AG04450 (cell line): ENCODE data around the gene CMC1. TPM values are rescaled to one million over a fixed set of nuclear protein-coding genes. Genes with fewer than 3 reads are reported as not detected.

ENCODE experiments used
- CTCF ChIA-PET: fragments of 300-600, 350-600 bp; formaldehyde crosslinking; extraction: SDS; loops from one replicate; lab custom pipeline; 2022; ENCODE audit warnings: antibody characterized with exemption, inconsistent platforms; lab: Charles Lee
- POLR2A ChIA-PET: fragments of 350-600 bp; formaldehyde crosslinking; extraction: SDS; loops from one replicate; lab custom pipeline; 2021; ENCODE audit warnings: antibody characterized with exemption, inconsistent platforms; lab: Yijun Ruan, JAX
- DNase-seq: peaks from one replicate; pipeline ENCODE4 v3.0.0-alpha.2; 2011; ENCODE audit warnings: low read depth, low spot score
- H3K27ac ChIP-seq: one replicate; pipeline ENCODE4 v1.5.1; 2012; ENCODE audit warnings: low read depth, low read length, control low read depth
- H3K27me3 ChIP-seq: one replicate; pipeline ENCODE4 v1.6.0; 2012; ENCODE audit warnings: low read length; ENCODE audit not compliant: control insufficient read depth, insufficient read depth
- H3K4me3 ChIP-seq: 2 replicates; pipeline ENCODE4 v1.5.1; 2011; ENCODE audit warnings: mild to moderate bottlenecking, low read depth, low read length, control low read depth
- H3K9me3 ChIP-seq: 2 replicates; pipeline ENCODE4 v1.5.1; 2012; ENCODE audit warnings: low read length; ENCODE audit not compliant: control insufficient read depth, insufficient read depth
- polyA plus RNA-seq: library from polyadenylated mRNA; depleted of rRNA; stranded (reverse); fragments of >200 nt; gene quantifications from 2 replicates; pipeline ENCODE4 v1.2.3, GENCODE V29; 2011
- TF ChIP-seq, protein P1 (sequence below): IDR thresholded peaks from 2 replicates; pipeline ENCODE4 v1.5.1; 2011; ENCODE audit warnings: low read depth, low read length, control low read depth, inconsistent platforms

CMC1 gene
- polyA plus RNA-seq, 1 experiment: 30.3 TPM

- CTCF ChIA-PET: no interaction called here
- TF ChIP-seq, protein P1, sequence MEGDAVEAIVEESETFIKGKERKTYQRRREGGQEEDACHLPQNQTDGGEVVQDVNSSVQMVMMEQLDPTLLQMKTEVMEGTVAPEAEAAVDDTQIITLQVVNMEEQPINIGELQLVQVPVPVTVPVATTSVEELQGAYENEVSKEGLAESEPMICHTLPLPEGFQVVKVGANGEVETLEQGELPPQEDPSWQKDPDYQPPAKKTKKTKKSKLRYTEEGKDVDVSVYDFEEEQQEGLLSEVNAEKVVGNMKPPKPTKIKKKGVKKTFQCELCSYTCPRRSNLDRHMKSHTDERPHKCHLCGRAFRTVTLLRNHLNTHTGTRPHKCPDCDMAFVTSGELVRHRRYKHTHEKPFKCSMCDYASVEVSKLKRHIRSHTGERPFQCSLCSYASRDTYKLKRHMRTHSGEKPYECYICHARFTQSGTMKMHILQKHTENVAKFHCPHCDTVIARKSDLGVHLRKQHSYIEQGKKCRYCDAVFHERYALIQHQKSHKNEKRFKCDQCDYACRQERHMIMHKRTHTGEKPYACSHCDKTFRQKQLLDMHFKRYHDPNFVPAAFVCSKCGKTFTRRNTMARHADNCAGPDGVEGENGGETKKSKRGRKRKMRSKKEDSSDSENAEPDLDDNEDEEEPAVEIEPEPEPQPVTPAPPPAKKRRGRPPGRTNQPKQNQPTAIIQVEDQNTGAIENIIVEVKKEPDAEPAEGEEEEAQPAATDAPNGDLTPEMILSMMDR: no peak
- POLR2A ChIA-PET: no interaction called here
- H3K4me3 ChIP-seq: no peak overlapping the region
- no peaks in the 10 kb centered on the region for H3K9me3 ChIP-seq
- DNase-seq: no peak
- H3K27me3 ChIP-seq: no peaks in the 10 kb centered on the region
- H3K27ac ChIP-seq: no peak overlapping the region
Observed at GRCh38 chr3:28206479-28206878, 34.9 kb upstream of the CMC1 start.

DNA sequence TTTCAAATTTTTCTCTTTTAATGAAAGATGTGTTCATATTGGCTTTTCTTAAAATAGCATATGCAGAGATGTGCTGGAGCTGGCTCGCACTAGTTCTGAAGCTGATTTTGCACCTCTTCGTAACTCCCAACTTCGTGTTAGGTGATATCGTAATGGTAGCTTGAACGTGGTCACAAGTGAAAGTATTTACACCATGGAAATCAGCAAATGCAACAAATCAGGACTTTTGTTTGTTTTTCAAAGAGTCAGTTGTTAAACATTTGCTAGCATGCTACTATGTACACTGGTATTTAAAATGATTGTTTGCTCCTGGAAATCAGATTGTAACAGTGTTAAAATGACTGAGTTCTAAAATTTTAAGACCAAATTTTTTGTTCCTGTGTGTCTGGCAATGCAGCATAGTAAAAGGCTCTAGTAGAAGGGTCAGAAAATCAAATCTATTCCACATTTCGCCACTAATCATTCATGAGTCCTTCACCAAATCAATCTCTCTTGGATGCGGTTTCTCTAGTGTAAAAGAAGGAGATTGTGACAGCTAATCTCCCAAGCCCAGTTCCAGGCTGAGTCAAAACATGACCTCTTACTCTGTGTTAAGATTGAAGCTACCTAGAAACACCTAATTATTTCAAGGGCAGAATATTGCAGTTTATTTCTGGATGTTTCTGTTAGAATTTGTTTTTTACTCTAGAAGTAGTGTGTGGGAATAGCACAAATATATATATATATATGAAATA lies 34.3 kb upstream of the CMC1 start:
- TF ChIP-seq, protein P1: no peak
- ChIA-PET POLR2A (no interaction called here), CTCF (no interaction called here)

GRCh38 chr3:28210968-28211713 lies 30.3 kb upstream of the CMC1 start:
- no peaks in the 10 kb centered on the region for H3K27me3 ChIP-seq
- H3K27ac ChIP-seq: no peak overlapping the region
- H3K4me3 ChIP-seq: no peak overlapping the region
- CTCF ChIA-PET: no interaction called here
- TF ChIP-seq, protein P1: no peak
- no peaks in the 10 kb centered on the region for H3K9me3 ChIP-seq
- POLR2A ChIA-PET: no interaction called here
- DNase-seq: no peak

More for the DNA sequence above, 34.3 kb upstream of the CMC1 start:
- Histone ChIP-seq H3K9me3 (no peaks in the 10 kb centered on the region), H3K4me3 (no peak overlapping the region), H3K27me3 (no peaks in the 10 kb centered on the region), H3K27ac (no peak overlapping the region)
- no peak for DNase-seq

DNA sequence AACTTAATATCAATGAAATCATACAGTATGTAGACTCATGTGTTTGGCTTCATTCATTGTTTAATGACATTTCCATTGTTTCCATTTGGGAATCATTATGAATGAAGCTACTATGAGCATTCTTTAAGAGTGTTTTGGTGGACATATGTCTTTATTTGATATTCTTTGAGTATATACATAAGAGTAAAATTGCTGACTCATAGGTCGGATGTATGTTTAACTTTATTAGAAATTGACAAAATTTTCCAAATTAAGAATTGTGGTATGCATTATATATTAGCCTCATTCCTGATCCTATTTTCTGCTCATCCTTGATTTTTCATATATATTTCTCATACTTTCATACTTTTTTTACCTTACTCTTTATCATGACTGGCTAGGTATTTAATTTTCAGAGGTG lies 28.7 kb upstream of the CMC1 start:
- CTCF ChIA-PET: no interaction called here
- no peak for DNase-seq
- Histone ChIP-seq H3K9me3 (no peaks in the 10 kb centered on the region), H3K4me3 (no peak overlapping the region), H3K27me3 (no peaks in the 10 kb centered on the region), H3K27ac (no peak overlapping the region)
- POLR2A ChIA-PET: no interaction called here
- TF ChIP-seq, protein P1: no peak

DNA sequence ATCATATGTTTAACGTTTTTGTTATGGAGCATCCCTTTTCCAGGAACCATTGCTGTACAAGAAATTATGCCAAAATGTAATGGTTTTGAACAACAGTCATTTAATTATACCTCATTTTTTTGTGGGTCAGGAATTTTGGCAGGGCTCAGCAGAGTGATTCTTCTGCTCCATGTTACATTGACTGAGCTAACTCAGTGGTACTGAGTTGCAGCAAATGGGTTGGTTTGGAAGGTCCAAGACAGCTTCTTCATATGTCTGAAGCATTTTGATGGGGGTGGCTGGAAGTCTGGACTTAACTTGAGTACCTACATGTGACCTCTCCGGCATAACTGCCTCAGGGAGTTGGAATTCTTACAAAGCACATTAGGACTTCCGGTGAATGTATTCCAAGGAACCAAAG lies 26.0 kb upstream of the CMC1 start:
- no peak overlapping the region for H3K4me3 ChIP-seq
- H3K27ac ChIP-seq: no peak overlapping the region
- no peak for DNase-seq
- TF ChIP-seq, protein P1: no peak
- no peaks in the 10 kb centered on the region for H3K9me3 ChIP-seq
- CTCF ChIA-PET: no interaction called here
- H3K27me3 ChIP-seq: no peaks in the 10 kb centered on the region
- POLR2A ChIA-PET: no interaction called here
